ENCODE results near the gene TMPRSS7. TPM values are rescaled to one million over a fixed set of nuclear protein-coding genes. Genes with fewer than 3 reads are reported as not detected.

Gene TMPRSS7
- polyA plus RNA-seq, 1 donor from 2014 or later: 0.52 TPM

DNA sequence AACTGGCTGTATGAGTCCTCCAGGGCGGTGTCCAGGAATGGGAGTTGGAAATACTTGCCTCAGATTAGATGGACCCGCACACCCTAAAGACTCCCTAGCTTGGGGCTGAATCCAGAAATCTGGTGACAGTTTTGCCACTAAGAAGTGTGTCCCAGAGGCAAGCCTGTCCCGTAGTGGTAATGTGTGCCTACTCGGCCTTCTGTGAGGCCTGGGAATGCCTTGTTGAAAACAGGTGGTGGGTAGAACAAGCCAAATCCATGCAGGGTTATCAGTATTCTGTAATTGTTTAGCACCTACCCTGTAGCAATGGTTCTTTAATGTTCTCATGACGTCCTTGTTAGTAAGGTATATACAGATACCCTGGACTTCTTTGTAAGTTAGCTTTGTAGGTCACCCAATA is 53.2 kb downstream of the TMPRSS7 start:
- H3K9ac ChIP-seq (ENCODE audit: low read length): no peak overlapping the region
- no peaks in the 10 kb centered on the region for H3K36me3 ChIP-seq (ENCODE audit: insufficient read depth, low read length)
- H3K9me3 ChIP-seq (ENCODE audit: low read length): no peaks in the 10 kb centered on the region
- peaks cover 24% of the 10 kb centered on the region for H3K27me3 ChIP-seq (ENCODE audit: insufficient read depth, low read depth, low read length)
- TF ChIP-seq EZH2 (IDR thresholded peaks at IDR 0.05; ENCODE audit: borderline replicate concordance, insufficient read depth, low read length, poor library complexity, severe bottlenecking) (no peak), TAF1 (IDR thresholded peaks at IDR 0.05; ENCODE audit: low read depth) (no peak), RAD21 (conservative IDR thresholded peaks at IDR 0.05) (no peak), EP300 (conservative IDR thresholded peaks at IDR 0.05; ENCODE audit: poor library complexity, severe bottlenecking) (no peak), MXI1 (conservative IDR thresholded peaks at IDR 0.05; ENCODE audit: poor library complexity, severe bottlenecking) (no peak), POLR2AphosphoS5 (IDR thresholded peaks at IDR 0.05) (no peak), SMC3 (conservative IDR thresholded peaks at IDR 0.05; ENCODE audit: poor library complexity) (no peak)
- TF ChIP-seq, protein P1, sequence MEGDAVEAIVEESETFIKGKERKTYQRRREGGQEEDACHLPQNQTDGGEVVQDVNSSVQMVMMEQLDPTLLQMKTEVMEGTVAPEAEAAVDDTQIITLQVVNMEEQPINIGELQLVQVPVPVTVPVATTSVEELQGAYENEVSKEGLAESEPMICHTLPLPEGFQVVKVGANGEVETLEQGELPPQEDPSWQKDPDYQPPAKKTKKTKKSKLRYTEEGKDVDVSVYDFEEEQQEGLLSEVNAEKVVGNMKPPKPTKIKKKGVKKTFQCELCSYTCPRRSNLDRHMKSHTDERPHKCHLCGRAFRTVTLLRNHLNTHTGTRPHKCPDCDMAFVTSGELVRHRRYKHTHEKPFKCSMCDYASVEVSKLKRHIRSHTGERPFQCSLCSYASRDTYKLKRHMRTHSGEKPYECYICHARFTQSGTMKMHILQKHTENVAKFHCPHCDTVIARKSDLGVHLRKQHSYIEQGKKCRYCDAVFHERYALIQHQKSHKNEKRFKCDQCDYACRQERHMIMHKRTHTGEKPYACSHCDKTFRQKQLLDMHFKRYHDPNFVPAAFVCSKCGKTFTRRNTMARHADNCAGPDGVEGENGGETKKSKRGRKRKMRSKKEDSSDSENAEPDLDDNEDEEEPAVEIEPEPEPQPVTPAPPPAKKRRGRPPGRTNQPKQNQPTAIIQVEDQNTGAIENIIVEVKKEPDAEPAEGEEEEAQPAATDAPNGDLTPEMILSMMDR (IDR thresholded peaks at IDR 0.05; ENCODE audit: poor library complexity, severe bottlenecking): no peak
- TF ChIP-seq, protein P2, sequence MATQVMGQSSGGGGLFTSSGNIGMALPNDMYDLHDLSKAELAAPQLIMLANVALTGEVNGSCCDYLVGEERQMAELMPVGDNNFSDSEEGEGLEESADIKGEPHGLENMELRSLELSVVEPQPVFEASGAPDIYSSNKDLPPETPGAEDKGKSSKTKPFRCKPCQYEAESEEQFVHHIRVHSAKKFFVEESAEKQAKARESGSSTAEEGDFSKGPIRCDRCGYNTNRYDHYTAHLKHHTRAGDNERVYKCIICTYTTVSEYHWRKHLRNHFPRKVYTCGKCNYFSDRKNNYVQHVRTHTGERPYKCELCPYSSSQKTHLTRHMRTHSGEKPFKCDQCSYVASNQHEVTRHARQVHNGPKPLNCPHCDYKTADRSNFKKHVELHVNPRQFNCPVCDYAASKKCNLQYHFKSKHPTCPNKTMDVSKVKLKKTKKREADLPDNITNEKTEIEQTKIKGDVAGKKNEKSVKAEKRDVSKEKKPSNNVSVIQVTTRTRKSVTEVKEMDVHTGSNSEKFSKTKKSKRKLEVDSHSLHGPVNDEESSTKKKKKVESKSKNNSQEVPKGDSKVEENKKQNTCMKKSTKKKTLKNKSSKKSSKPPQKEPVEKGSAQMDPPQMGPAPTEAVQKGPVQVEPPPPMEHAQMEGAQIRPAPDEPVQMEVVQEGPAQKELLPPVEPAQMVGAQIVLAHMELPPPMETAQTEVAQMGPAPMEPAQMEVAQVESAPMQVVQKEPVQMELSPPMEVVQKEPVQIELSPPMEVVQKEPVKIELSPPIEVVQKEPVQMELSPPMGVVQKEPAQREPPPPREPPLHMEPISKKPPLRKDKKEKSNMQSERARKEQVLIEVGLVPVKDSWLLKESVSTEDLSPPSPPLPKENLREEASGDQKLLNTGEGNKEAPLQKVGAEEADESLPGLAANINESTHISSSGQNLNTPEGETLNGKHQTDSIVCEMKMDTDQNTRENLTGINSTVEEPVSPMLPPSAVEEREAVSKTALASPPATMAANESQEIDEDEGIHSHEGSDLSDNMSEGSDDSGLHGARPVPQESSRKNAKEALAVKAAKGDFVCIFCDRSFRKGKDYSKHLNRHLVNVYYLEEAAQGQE (IDR thresholded peaks at IDR 0.05; ENCODE audit: borderline replicate concordance): no peak
- no peak overlapping the region for H2AFZ ChIP-seq (ENCODE audit: low read depth, low read length)
- no peak overlapping the region for H3K4me2 ChIP-seq (ENCODE audit: low read length)
- no peaks in the 10 kb centered on the region for H3K9me2 ChIP-seq (ENCODE audit: insufficient read depth, low read length)
- H3F3A ChIP-seq (ENCODE audit: insufficient read depth, low read length, poor library complexity, severe bottlenecking): no peaks in the 10 kb centered on the region
- H3K27ac ChIP-seq (ENCODE audit: low read length): no peak overlapping the region
- H3K79me2 ChIP-seq (replicated peaks; ENCODE audit: insufficient read depth, low read length): no peaks in the 10 kb centered on the region
- no peaks in the 10 kb centered on the region for H4K20me1 ChIP-seq (ENCODE audit: insufficient read depth)
- H3K4me3 ChIP-seq (ENCODE audit: low read length): no peak overlapping the region

DNA sequence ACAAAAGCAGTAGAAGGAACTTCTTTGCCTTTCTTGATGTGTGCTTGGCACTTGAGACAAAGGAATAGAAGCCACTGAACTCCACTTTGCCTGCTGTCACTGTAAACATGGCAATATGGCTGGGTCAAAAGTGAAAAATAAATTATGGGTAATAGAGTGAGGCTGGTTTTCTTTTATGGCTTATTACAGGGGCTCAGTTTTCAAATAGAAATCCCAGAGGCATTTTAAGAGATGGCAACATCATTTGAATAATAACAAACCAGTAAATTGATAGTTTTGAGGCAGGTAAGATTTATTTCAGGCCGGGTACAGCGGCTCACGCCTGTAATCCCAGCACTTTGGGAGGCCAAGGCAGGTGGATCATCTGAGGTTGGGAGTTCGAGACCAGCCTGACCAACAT is 54.4 kb downstream of the TMPRSS7 start:
- Histone ChIP-seq H3K27ac (ENCODE audit: low read length) (no peak overlapping the region), H2AFZ (ENCODE audit: low read depth, low read length) (no peak overlapping the region), H3K9me2 (ENCODE audit: insufficient read depth, low read length) (no peaks in the 10 kb centered on the region), H3F3A (ENCODE audit: insufficient read depth, low read length, poor library complexity, severe bottlenecking) (no peaks in the 10 kb centered on the region), H3K36me3 (ENCODE audit: insufficient read depth, low read length) (no peaks in the 10 kb centered on the region), H3K4me3 (ENCODE audit: low read length) (no peak overlapping the region), H3K9me3 (ENCODE audit: low read length) (no peaks in the 10 kb centered on the region), H3K27me3 (ENCODE audit: insufficient read depth, low read depth, low read length) (peaks cover 24% of the 10 kb centered on the region), H3K79me2 (replicated peaks; ENCODE audit: insufficient read depth, low read length) (no peaks in the 10 kb centered on the region), H4K20me1 (ENCODE audit: insufficient read depth) (no peaks in the 10 kb centered on the region), H3K9ac (ENCODE audit: low read length) (no peak overlapping the region), H3K4me2 (ENCODE audit: low read length) (no peak overlapping the region)
- TF ChIP-seq, protein P1 (IDR thresholded peaks at IDR 0.05; ENCODE audit: poor library complexity, severe bottlenecking): no peak
- TF ChIP-seq EP300 (conservative IDR thresholded peaks at IDR 0.05; ENCODE audit: poor library complexity, severe bottlenecking): no peak
- no peak for TF ChIP-seq MXI1 (conservative IDR thresholded peaks at IDR 0.05; ENCODE audit: poor library complexity, severe bottlenecking)
- no peak for TF ChIP-seq TAF1 (IDR thresholded peaks at IDR 0.05; ENCODE audit: low read depth)
- no peak for TF ChIP-seq EZH2 (IDR thresholded peaks at IDR 0.05; ENCODE audit: borderline replicate concordance, insufficient read depth, low read length, poor library complexity, severe bottlenecking)
- TF ChIP-seq SMC3 (conservative IDR thresholded peaks at IDR 0.05; ENCODE audit: poor library complexity): no peak
- TF ChIP-seq POLR2AphosphoS5 (IDR thresholded peaks at IDR 0.05): no peak
- TF ChIP-seq, protein P2 (IDR thresholded peaks at IDR 0.05; ENCODE audit: borderline replicate concordance): no peak
- TF ChIP-seq RAD21 (conservative IDR thresholded peaks at IDR 0.05): no peak
